Skeletal muscle cell (primary cell): ENCODE data around the gene TMEM135.

Experiments used
- DNase-seq: peaks from one replicate; pipeline ENCODE4 v3.0.0-alpha.2; 2010; ENCODE audit warnings: low read depth
- H3K4me3 ChIP-seq: 2 replicates; pipeline ENCODE4 v1.5.1; 2011; ENCODE audit warnings: low read depth, mild to moderate bottlenecking, control low read depth, low read length, moderate library complexity

Gene TMEM135

GRCh38 chr11:87323899-87324298 is 286.2 kb downstream of the TMEM135 start:
- no peak for DNase-seq
- H3K4me3 ChIP-seq = no peak overlapping the region

- no peak for DNase-seq
- no peak overlapping the region for H3K4me3 ChIP-seq
Observed at GRCh38 chr11:87324817-87325489, 287.2 kb downstream of the TMEM135 start.

GRCh38 chr11:87325490-87325872 is 287.7 kb downstream of the TMEM135 start:
- DNase-seq = no peak

GRCh38 chr11:87326594-87326993 is 288.9 kb downstream of the TMEM135 start:
- no peak overlapping the region for H3K4me3 ChIP-seq
- no peak for DNase-seq

More at GRCh38 chr11:87325490-87325872, 287.7 kb downstream of the TMEM135 start:
- H3K4me3 ChIP-seq = no peak overlapping the region

GRCh38 chr11:87329172-87329571 is 291.4 kb downstream of the TMEM135 start:
- DNase-seq = no peak

GRCh38 chr11:87330187-87330601 is 292.5 kb downstream of the TMEM135 start:
- H3K4me3 ChIP-seq = no peak overlapping the region

More at GRCh38 chr11:87329172-87329571, 291.4 kb downstream of the TMEM135 start:
- no peak overlapping the region for H3K4me3 ChIP-seq

GRCh38 chr11:87331273-87331672 is 293.5 kb downstream of the TMEM135 start:
- no peak overlapping the region for H3K4me3 ChIP-seq
- DNase-seq = peak; percentile 14

More at GRCh38 chr11:87330187-87330601, 292.5 kb downstream of the TMEM135 start:
- DNase-seq = no peak

GRCh38 chr11:87338046-87338639 is 300.4 kb downstream of the TMEM135 start:
- H3K4me3 ChIP-seq = no peak overlapping the region
- no peak for DNase-seq

- no peak for DNase-seq
- no peak overlapping the region for H3K4me3 ChIP-seq
Observed at GRCh38 chr11:87339416-87339815, 301.7 kb downstream of the TMEM135 start.

GRCh38 chr11:87347441-87347840 is 309.7 kb downstream of the TMEM135 start:
- no peak overlapping the region for H3K4me3 ChIP-seq
- no peak for DNase-seq

- H3K4me3 ChIP-seq = no peak overlapping the region
- no peak for DNase-seq
Observed at GRCh38 chr11:87347854-87348253, 310.1 kb downstream of the TMEM135 start.

GRCh38 chr11:87351676-87352075 is 313.9 kb downstream of the TMEM135 start:
- H3K4me3 ChIP-seq = no peak overlapping the region
- DNase-seq = no peak

GRCh38 chr11:87352759-87353707 is 315.3 kb downstream of the TMEM135 start:
- no peak overlapping the region for H3K4me3 ChIP-seq
- DNase-seq = peak; percentile 29

- no peak for DNase-seq
Observed at GRCh38 chr11:87353771-87354345, 316.1 kb downstream of the TMEM135 start.

GRCh38 chr11:87355596-87355995 is 317.9 kb downstream of the TMEM135 start:
- no peak for DNase-seq

More at GRCh38 chr11:87353771-87354345, 316.1 kb downstream of the TMEM135 start:
- H3K4me3 ChIP-seq = no peak overlapping the region

GRCh38 chr11:87356428-87356827 is 318.7 kb downstream of the TMEM135 start:
- H3K4me3 ChIP-seq = no peak overlapping the region
- DNase-seq = no peak

More at GRCh38 chr11:87355596-87355995, 317.9 kb downstream of the TMEM135 start:
- H3K4me3 ChIP-seq = no peak overlapping the region

- no peak for DNase-seq
- H3K4me3 ChIP-seq = no peak overlapping the region
Observed at GRCh38 chr11:87358461-87358860, 320.7 kb downstream of the TMEM135 start.

GRCh38 chr11:87359401-87359800 is 321.7 kb downstream of the TMEM135 start:
- no peak overlapping the region for H3K4me3 ChIP-seq
- DNase-seq = no peak

GRCh38 chr11:87361891-87362290 is 324.2 kb downstream of the TMEM135 start:
- H3K4me3 ChIP-seq = no peak overlapping the region
- DNase-seq = no peak

GRCh38 chr11:87366346-87366745 is 328.6 kb downstream of the TMEM135 start:
- no peak for DNase-seq
- H3K4me3 ChIP-seq = no peak overlapping the region
